Measurements from ENCODE around the gene CMTM5.

The CMTM5 gene

GRCh38 chr14:23371865-23372264 lies 5.0 kb upstream of the CMTM5 start:
- DNase-seq (ENCODE audit: low spot score) = no peak
- Histone ChIP-seq H3K27me3 (ENCODE audit: insufficient read depth, poor library complexity, severe bottlenecking) (no peaks in the 10 kb centered on the region), H3K36me3 (ENCODE audit: low read depth) (no peaks in the 10 kb centered on the region), H3K27ac (ENCODE audit: poor library complexity, severe bottlenecking) (no peak overlapping the region), H3K9me3 (ENCODE audit: severe bottlenecking) (no peaks in the 10 kb centered on the region), H3K4me1 (ENCODE audit: insufficient read depth, poor library complexity, severe bottlenecking) (peaks cover 1% of the 10 kb centered on the region), H3K4me3 (ENCODE audit: severe bottlenecking) (no peak overlapping the region)
- TF ChIP-seq CTCF (IDR thresholded peaks at IDR 0.05; ENCODE audit: poor library complexity, severe bottlenecking) = no peak
- ATAC-seq (ENCODE audit: low read depth) = no peak

- H3K36me3 ChIP-seq (ENCODE audit: low read depth) = no peaks in the 10 kb centered on the region
- no peak for DNase-seq (ENCODE audit: low spot score)
- ATAC-seq (ENCODE audit: low read depth) = no peak
- no peak within 1 kb of the TSS for H3K27ac ChIP-seq (ENCODE audit: poor library complexity, severe bottlenecking)
- TF ChIP-seq CTCF (IDR thresholded peaks at IDR 0.05; ENCODE audit: poor library complexity, severe bottlenecking) = no peak
- no peaks in the 10 kb centered on the region for H3K9me3 ChIP-seq (ENCODE audit: severe bottlenecking)
- no peaks in the 10 kb centered on the region for H3K27me3 ChIP-seq (ENCODE audit: insufficient read depth, poor library complexity, severe bottlenecking)
- no peak within 1 kb of the TSS for H3K4me3 ChIP-seq (ENCODE audit: severe bottlenecking)
- H3K4me1 ChIP-seq (ENCODE audit: insufficient read depth, poor library complexity, severe bottlenecking) = no peaks in the 10 kb centered on the region
Measured at GRCh38 chr14:23372509-23372908, 4.3 kb upstream of the CMTM5 start, which contains the start of gene IL25. Gene IL25, plus strand, starts transcription at chr14:23372809.

- TF ChIP-seq CTCF (IDR thresholded peaks at IDR 0.05; ENCODE audit: poor library complexity, severe bottlenecking) = no peak
- H3K9me3 ChIP-seq (ENCODE audit: severe bottlenecking) = no peaks in the 10 kb centered on the region
- no peak for ATAC-seq (ENCODE audit: low read depth)
- no peak overlapping the region for H3K4me3 ChIP-seq (ENCODE audit: severe bottlenecking)
- H3K36me3 ChIP-seq (ENCODE audit: low read depth) = no peaks in the 10 kb centered on the region
- no peak overlapping the region for H3K27ac ChIP-seq (ENCODE audit: poor library complexity, severe bottlenecking)
- no peak for DNase-seq (ENCODE audit: low spot score)
- no peaks in the 10 kb centered on the region for H3K4me1 ChIP-seq (ENCODE audit: insufficient read depth, poor library complexity, severe bottlenecking)
- H3K27me3 ChIP-seq (ENCODE audit: insufficient read depth, poor library complexity, severe bottlenecking) = no peaks in the 10 kb centered on the region
Measured at GRCh38 chr14:23373041-23373440, 3.8 kb upstream of the CMTM5 start.

GRCh38 chr14:23375527-23376251 lies 1.2 kb upstream of the CMTM5 start:
- ATAC-seq (ENCODE audit: low read depth) = no peak
- no peak overlapping the region for H3K27ac ChIP-seq (ENCODE audit: poor library complexity, severe bottlenecking)
- H3K4me1 ChIP-seq (ENCODE audit: insufficient read depth, poor library complexity, severe bottlenecking) = no peaks in the 10 kb centered on the region
- H3K27me3 ChIP-seq (ENCODE audit: insufficient read depth, poor library complexity, severe bottlenecking) = no peaks in the 10 kb centered on the region
- no peak overlapping the region for H3K4me3 ChIP-seq (ENCODE audit: severe bottlenecking)
- DNase-seq (ENCODE audit: low spot score) = no peak
- H3K9me3 ChIP-seq (ENCODE audit: severe bottlenecking) = no peaks in the 10 kb centered on the region
- TF ChIP-seq CTCF (IDR thresholded peaks at IDR 0.05; ENCODE audit: poor library complexity, severe bottlenecking) = no peak
- H3K36me3 ChIP-seq (ENCODE audit: low read depth) = no peaks in the 10 kb centered on the region

- no peak for DNase-seq (ENCODE audit: low spot score)
- TF ChIP-seq CTCF (IDR thresholded peaks at IDR 0.05; ENCODE audit: poor library complexity, severe bottlenecking) = no peak
- no peak overlapping the region for H3K4me3 ChIP-seq (ENCODE audit: severe bottlenecking)
- no peaks in the 10 kb centered on the region for H3K9me3 ChIP-seq (ENCODE audit: severe bottlenecking)
- no peak overlapping the region for H3K27ac ChIP-seq (ENCODE audit: poor library complexity, severe bottlenecking)
- H3K4me1 ChIP-seq (ENCODE audit: insufficient read depth, poor library complexity, severe bottlenecking) = no peaks in the 10 kb centered on the region
- H3K27me3 ChIP-seq (ENCODE audit: insufficient read depth, poor library complexity, severe bottlenecking) = no peaks in the 10 kb centered on the region
- no peaks in the 10 kb centered on the region for H3K36me3 ChIP-seq (ENCODE audit: low read depth)
- no peak for ATAC-seq (ENCODE audit: low read depth)
Measured at GRCh38 chr14:23377198-23377550, 328 bp downstream of the CMTM5 start.
